Measurements from ENCODE around the gene SMPD2. TPM values are rescaled to one million over a fixed set of nuclear protein-coding genes. Genes with fewer than 3 reads are reported as not detected.
A peak's percentile ranks its signal among the peaks of the same experiment; 100 is the strongest.

SMPD2 gene
- total and polyA plus RNA-seq, 2 of the 4 experiments (the other 2 are of a cell fraction): 7.7 to 9.0 TPM

DNA sequence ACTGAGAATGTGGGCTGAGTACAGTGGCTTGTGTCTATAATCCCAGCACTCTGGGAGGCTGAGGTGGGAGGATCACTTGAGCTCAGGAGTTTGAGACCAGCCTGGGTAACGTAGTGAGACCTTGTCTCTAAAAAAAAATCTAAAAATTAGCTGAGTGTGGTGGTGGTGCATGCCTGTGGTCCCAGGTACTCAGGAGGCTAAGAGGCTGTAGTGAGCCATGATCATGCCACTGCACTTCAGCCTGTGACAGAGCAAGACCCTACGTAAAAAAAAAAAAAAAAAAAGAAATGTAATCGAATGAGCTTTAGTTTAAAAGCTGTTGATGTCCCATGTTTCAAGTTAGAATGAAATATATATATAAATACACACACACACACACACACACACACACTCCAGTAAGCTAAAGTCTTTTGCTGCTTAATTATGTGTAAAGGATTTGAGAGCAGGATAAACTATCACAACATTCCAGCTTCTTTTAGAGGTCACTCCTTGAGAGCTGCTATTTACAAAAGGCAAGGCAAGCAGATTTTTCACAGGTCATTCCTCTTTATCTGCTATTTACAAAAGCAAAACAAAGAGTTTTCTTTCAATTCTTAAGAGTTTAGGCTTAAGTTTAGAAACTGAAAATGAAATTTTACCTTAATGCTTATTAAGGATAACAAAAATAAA is 19.8 kb downstream of the SMPD2 start:
- no peak overlapping the region for H2BK20ac ChIP-seq (ENCODE audit: low read depth, low read length)
- dilution Hi-C loops (cut with HindIII; ENCODE audit: low sequenced_read_pairs, unreplicated experiment): no loop called here
- no peak for TF ChIP-seq CEBPB (IDR thresholded peaks at IDR 0.05; ENCODE audit: low read depth, low read length)
- TF ChIP-seq MXI1 (IDR thresholded peaks at IDR 0.05; ENCODE audit: borderline replicate concordance, low read depth, low read length): no peak
- no peak for TF ChIP-seq MAFK (IDR thresholded peaks at IDR 0.05; ENCODE audit: low read depth, low read length)
- TF ChIP-seq NFE2L2 (IDR thresholded peaks at IDR 0.05; ENCODE audit: low read depth, low read length): no peak
- TF ChIP-seq FOS (IDR thresholded peaks at IDR 0.05; ENCODE audit: low read depth, low read length): no peak
- TF ChIP-seq CHD1 (IDR thresholded peaks at IDR 0.05; ENCODE audit: low read depth, low read length): no peak
- no peak for TF ChIP-seq RCOR1 (IDR thresholded peaks at IDR 0.05; ENCODE audit: insufficient replicate concordance, low read length)
- TF ChIP-seq SMC3 (IDR thresholded peaks at IDR 0.05; ENCODE audit: low read depth, low read length): no peak
- no peak for TF ChIP-seq POLR2A (IDR thresholded peaks at IDR 0.05; ENCODE audit: low read depth, low read length)
- no peak for TF ChIP-seq RAD21 (IDR thresholded peaks at IDR 0.05; ENCODE audit: low read length)
- TF ChIP-seq RFX5 (IDR thresholded peaks at IDR 0.05; ENCODE audit: low read depth, low read length): no peak
- no peak for TF ChIP-seq CTCF (conservative IDR thresholded peaks at IDR 0.05; ENCODE audit: low read depth, low read length)
- H4K91ac ChIP-seq (ENCODE audit: insufficient read depth, low read depth, low read length): no peak overlapping the region
- H4K20me1 ChIP-seq (ENCODE audit: insufficient read depth, low read length): no peaks in the 10 kb centered on the region
- H2AFZ ChIP-seq (replicated peaks; ENCODE audit: low read length, poor library complexity): no peak overlapping the region
- peaks cover 12 to 33% of the 10 kb centered on the region in 2 experiments for H3K79me1 ChIP-seq (ENCODE audit: low read depth in 1 of 2, low read length in 2 of 2)
- H3K27me3 ChIP-seq (ENCODE audit: control insufficient read depth, insufficient read depth, low read length): no peaks in the 10 kb centered on the region
- H3K23ac ChIP-seq (ENCODE audit: low read depth, low read length): no peak overlapping the region
- no peak for DNase-seq
- intact Hi-C loops (cut with micrococcal nuclease): no loop called here
- ATAC-seq (ENCODE audit: low read depth): no peak
- H3K4me1 ChIP-seq (ENCODE audit: control insufficient read depth, insufficient read depth, low read length): peaks cover 7% of the 10 kb centered on the region
- no peak overlapping the region for H2AK9ac ChIP-seq (replicated peaks; ENCODE audit: low read depth, low read length, poor library complexity)
- no peak overlapping the region for H3K56ac ChIP-seq (ENCODE audit: extremely low read depth, insufficient read depth, low read length)
- peaks cover 9% of the 10 kb centered on the region for H3K36me3 ChIP-seq (ENCODE audit: control insufficient read depth, insufficient read depth, low read length)
- peaks cover 5% of the 10 kb centered on the region; the same call in 1 of the 2 replicates for H3K9me1 ChIP-seq (ENCODE audit: insufficient read depth, low read length)
- peak overlapping the region; percentile 47; the same call in 1 of the 2 replicates for H3K27ac ChIP-seq (ENCODE audit: insufficient read depth, low read length)
- no peak overlapping the region for H3K9ac ChIP-seq (ENCODE audit: low read depth, low read length)
- in situ Hi-C loops (cut with MboI; ENCODE audit: low sequenced_read_pairs): no loop called here
- H2BK5ac ChIP-seq (ENCODE audit: low read depth, low read length, poor library complexity, severe bottlenecking): no peak overlapping the region
- no peaks in the 10 kb centered on the region for H3K9me3 ChIP-seq (ENCODE audit: control insufficient read depth, insufficient read depth, low read length)
- CTCF ChIA-PET: interaction anchor here (1.0 kb wide), 1 partner anchor 9 kb away, joined by 3 read pairs; no protein-coding TSS in a partner anchor
- H2BK120ac ChIP-seq (ENCODE audit: low read depth, low read length): no peak overlapping the region
- no CpG with 5 or more reads among the region's 3 CpGs for WGBS, 2 experiments (ENCODE audit: extremely low coverage in 2 of 2, insufficient read length in 1 of 2)
- H3K4me2 ChIP-seq (ENCODE audit: low read depth, low read length): no peak overlapping the region
- no peak overlapping the region for H4K5ac ChIP-seq (ENCODE audit: low read depth, low read length)
- no peak overlapping the region for H2BK15ac ChIP-seq (ENCODE audit: low read depth, low read length)
- no peak overlapping the region for H2AK5ac ChIP-seq (ENCODE audit: low read depth, low read length)
- BruUV-seq (replicated peaks): no TSS peak
- H4K8ac ChIP-seq (ENCODE audit: low read depth in 2 of 2, low read length in 2 of 2): no peak overlapping the region
- no peak overlapping the region for H3K18ac ChIP-seq (ENCODE audit: low read depth, low read length)
- POLR2A ChIA-PET (ENCODE audit: unreplicated experiment): no interaction called here
- no peak overlapping the region for H3K4ac ChIP-seq (ENCODE audit: low read depth, low read length)
- no peak overlapping the region for H3K14ac ChIP-seq (replicated peaks; ENCODE audit: low read depth, low read length)
- no peak overlapping the region for H3K4me3 ChIP-seq (ENCODE audit: insufficient read depth, low read depth, low read length)

Measured in IMR-90 (cell line).